GM08714 (cell line): Measurements from ENCODE around the gene CCDC8.

Source experiments
- H3K4me3 ChIP-seq: fragments of 200-500 bp; sonication (Bioruptor generic); 2 replicates; pipeline ENCODE4 v1.5.1; 2014; ENCODE audit warnings: mild to moderate bottlenecking, low read length, inconsistent platforms
- ZNF274 ChIP-seq: IDR thresholded peaks from 2 replicates; pipeline ENCODE4 v1.6.1; 2012; ENCODE audit warnings: mild to moderate bottlenecking, low read depth, low read length

CCDC8 gene

DNA sequence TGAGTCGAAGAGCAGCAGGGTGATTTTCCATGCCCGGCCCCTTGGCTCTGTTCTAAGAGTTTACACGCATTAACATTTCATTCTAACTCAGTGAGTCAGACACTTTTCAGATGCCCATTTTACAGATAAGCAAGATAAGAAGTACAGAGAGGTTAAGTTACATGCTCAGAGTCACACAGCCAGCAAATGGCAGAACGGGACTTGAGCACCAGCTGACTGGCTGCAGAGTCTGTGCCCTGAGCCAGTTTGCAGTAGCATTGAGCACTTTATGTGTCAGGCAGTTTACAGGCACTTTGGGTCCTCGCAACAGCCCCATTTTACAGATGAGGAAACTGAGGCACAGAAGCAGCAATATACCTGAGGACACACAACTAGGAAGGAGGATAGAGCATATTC is 19.0 kb downstream of the CCDC8 start:
- TF ChIP-seq ZNF274: no peak
- H3K4me3 ChIP-seq: no peak overlapping the region

DNA sequence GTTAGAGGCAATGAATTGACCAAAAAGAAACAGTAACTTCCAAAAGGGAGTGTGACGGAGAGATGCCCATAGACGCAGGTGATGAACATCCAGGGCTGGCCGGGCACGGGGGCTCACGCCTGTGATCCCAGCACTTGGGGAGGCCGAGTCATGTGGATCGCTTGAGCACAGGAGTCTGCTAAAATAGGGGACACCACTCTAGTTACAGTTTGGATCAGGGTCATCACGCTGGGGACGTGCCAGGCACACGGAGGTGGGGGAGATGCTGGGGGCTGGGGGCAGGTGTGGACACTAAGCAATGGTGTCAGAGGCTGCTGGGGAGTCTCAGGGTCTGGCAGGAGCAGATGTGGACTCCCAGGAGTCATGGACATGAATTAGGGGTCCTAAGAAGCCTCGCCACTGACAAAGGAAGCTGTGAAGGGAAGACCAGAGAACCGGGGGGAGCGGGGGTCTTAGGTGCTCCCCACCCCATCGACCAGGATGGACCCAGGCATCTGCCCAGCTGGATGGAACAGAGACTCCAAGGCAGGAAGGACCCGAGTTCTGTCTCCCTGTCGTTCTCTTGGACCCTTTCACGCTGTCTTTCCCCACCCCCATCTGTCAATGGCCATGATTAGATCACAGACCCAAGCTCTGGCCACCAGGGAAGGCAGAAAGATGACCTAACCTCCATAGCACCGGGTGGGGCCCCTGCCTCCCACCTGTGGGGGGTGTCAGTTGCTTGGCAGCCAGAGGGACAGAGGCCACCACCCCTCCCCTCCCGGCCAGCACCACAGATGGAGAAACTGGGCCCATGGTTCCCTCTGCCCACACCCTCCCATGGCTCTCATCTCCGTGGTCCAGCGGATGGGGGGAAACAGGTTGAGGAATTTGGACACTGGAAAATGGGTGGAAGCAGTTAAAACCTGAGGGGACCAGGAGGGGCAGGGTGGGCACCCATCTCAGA is 19.6 kb downstream of the CCDC8 start:
- no peak for TF ChIP-seq ZNF274
- H3K4me3 ChIP-seq: no peak overlapping the region

DNA sequence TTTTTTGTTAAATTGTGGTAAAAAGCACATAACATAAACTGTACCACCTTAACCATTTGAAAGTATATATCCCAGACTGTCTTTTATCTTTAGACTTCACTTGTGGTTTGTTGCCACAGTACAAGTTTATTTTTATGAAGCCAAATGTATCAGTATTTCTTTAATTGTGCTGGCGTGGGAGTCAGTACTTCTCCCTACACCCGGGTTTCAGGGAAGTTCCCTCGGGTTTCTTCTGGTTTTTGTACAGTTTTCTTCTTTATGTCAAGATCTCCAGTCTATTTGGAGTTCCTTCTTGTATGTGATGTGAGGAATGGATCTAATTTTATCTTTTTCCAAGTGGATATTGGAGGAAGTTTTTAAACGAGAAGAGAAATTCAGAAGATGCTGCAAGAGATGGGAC is 20.5 kb downstream of the CCDC8 start:
- no peak for TF ChIP-seq ZNF274
- H3K4me3 ChIP-seq: no peak overlapping the region

DNA sequence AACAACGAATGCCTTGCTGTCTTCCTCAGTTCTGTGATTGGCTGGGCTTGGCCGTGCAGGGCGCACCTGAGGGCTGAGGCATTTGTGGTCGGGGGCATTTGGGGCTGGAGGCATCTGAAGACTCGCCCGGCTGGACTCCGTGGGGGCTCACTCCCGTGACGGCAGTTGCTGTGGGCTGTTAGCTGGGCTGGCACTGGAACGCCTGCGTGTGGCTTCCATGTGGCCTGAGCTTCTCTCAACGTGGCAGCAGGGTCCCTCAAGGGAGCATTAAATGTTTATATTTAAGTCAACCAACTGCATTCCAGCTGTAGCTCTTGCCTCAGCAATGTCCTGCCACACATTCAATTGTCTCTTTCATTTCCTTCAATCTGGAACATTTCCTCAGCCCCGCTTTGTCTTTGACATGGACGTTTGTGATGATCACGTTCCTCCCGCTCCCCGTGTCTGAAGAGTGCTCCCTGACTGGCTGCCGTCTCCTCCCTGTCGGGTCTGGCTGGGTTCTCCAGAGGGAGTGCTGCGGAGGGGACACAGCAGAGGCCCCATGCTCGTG is 21.0 kb downstream of the CCDC8 start:
- no peak for TF ChIP-seq ZNF274
- H3K4me3 ChIP-seq: no peak overlapping the region

DNA sequence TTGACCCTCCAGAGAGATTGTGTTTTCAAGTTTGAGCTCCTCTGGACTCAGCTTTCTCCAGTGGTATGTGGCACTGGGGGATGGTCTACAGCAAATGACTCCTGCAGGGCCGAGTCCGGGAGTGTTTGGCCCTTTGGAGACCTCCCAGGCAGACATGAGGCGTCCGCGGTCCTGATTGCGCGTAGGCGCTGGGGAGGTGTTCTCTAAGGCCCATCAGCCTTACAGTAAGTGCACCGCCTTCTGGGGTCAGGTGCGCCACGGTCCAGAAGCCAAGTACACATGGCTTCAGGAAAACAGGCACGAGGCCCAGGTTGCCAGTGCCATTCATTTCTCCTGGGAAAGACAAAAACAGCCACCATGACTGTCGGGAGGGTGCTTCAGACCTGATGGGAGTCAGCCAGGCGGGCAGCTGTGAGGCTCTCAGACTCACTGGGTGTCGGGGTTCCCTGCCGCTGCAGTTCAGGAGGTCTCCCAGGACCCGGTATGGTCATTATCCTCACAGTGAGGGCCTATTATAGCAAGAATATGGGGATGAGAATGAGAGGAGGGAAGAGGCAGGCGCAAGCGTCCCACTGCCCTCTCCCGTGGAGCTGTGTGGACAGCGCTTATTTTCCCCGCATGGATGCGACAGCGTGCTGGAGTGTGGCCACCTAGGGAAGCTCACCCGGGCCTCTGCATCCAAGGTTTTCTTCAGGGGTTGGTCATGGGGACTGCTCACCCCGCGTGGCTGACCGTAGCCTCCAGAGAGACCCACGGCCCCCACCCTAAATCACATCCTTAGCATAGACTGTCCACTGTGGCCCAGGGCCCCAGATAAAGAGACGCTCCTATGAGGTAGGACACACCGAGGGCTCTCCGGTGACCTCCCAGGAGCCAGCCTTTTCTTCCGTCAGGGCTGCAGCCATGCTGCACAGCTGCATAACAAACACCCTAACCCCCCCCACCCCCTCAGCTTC is 21.8 kb downstream of the CCDC8 start:
- no peak overlapping the region for H3K4me3 ChIP-seq
- no peak for TF ChIP-seq ZNF274

DNA sequence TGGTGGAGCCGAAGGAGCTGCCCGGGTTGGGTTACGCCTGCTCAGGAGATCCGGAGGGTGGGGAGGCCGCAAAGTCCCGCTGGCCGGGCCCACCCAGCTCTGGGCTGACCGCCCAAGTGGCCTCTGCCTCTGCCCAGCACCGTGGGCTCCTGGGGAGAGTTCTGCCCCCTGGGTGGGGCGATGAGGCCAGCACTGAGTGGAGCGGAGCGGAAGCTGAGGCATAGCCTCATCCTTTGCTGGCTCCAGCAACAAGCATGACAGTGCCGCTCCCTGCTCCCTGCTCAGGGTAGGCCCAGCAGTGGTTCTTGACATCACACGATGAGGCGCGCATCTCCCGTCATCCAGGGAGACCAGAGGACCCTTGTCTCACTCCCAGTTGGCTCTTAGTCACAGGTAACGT is 22.5 kb downstream of the CCDC8 start:
- no peak overlapping the region for H3K4me3 ChIP-seq
- no peak for TF ChIP-seq ZNF274

DNA sequence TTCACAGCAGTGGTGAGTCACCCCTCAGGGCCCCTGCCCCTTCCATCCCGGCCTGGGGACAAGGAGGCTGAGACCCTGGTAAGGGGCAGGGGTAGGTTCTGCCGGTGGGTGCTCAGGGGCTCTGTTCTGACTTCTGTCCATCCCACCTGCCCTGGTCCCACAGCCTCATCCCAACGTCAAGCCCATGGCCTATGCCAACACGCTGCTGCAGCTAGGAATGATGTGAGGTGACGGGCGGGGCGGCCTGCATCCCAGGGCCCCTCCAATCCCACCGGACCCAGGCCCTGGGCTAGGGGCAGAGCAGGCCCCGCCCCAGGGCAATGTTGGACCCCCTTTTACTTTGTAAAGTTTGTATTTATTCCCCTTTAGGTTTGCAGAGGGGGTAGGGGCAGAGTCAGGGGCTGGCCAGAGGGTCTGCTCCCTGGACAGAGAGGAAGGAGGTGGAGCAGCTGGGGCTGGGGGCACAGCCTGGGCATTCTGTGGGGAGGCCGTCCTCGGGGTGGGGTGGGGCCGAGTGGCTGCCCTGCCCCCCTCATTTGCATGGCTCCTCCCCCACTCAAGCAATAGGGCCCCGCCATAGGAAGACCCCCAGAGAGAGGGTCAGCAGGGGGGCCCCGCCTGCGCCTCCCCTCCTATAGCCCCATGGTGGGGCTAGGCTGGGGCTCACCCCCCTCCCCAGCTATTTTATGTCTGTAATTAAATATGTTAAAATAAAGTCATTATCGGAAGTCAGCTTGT is 23.1 kb downstream of the CCDC8 start:
- TF ChIP-seq ZNF274: no peak
- no peak overlapping the region for H3K4me3 ChIP-seq

DNA sequence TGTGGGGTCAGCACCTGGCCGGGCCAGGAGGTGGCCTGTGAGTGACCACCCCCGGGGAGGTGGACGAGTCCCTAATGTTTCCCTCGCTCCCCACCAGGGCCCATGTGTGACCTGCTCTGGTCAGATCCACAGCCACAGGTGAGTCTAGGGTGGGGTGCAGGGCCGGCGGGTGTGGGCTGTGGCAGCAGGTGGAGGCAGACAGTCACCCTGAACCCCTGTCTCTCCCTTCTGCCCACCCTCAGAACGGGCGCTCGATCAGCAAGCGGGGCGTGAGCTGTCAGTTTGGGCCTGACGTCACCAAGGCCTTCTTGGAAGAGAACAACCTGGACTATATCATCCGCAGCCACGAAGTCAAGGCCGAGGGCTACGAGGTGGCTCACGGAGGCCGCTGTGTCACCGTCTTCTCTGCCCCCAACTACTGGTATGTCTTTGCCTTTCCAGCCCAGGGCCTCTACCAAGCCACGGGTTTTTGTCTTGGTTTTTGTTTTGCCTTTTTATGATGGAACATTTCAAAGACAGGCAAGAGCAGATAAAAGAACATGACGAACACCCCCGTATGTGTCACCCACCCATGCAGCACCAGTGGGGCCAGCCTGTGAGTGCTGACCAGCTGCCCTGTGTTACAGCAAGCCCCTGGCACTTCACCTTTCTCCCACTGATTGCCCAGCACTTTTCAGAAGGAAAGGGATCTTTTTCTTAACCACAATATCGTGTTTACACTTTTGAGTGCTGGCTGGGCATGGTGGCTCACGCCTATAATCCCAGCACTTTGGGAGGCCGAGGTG is 24.9 kb downstream of the CCDC8 start:
- H3K4me3 ChIP-seq: no peak overlapping the region
- TF ChIP-seq ZNF274: no peak

DNA sequence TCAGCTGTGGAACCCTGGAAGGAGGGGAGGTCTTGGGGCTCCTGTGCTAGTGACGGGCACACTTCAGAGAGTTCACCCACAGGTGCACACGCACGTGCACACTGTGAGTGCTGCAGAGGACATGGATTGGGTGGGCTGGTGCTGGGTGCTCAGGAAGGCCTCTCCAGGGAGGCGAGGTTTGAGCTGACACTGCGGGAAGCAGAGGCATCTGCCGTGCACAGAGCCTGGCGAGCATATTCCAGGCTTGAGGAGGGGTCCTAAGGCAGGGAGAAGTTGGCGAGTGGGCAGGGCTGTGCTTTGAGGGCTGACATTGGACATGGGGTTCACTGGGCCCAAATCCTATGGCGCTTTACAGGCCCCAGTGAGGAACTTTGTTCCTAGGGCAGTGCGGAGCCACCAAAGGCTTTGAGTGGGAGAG is 25.6 kb downstream of the CCDC8 start:
- TF ChIP-seq ZNF274: no peak
- H3K4me3 ChIP-seq: no peak overlapping the region

DNA sequence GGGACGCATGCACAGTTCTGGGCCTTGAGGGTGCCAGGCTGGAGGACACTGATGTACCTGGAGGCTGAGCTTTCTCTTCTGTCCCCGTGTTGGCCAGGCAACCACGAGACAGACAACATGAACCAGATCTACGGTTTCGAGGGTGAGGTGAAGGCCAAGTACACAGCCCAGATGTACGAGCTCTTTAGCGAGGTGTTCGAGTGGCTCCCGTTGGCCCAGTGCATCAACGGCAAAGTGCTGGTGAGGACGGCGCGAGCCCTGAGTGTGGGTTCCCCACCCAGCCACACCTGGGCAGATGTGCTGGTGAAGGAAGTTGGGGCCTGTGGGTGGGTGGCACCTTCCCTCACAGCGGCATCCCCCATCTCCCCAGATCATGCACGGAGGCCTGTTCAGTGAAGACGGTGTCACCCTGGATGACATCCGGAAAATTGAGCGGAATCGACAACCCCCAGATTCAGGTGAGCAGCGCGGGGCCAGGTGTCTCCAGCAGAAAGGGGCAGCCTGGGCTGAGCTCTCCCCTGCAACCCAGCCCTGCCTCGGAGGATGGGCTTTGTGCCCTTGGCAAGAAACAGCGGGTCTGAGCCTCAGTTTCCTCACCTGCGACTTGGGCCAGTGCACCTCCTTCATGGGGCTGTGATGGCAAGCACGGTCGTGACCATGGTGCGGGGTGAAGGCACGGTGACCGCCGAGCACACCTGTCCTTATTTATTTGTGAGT is 26.2 kb downstream of the CCDC8 start:
- no peak for TF ChIP-seq ZNF274
- no peak overlapping the region for H3K4me3 ChIP-seq

DNA sequence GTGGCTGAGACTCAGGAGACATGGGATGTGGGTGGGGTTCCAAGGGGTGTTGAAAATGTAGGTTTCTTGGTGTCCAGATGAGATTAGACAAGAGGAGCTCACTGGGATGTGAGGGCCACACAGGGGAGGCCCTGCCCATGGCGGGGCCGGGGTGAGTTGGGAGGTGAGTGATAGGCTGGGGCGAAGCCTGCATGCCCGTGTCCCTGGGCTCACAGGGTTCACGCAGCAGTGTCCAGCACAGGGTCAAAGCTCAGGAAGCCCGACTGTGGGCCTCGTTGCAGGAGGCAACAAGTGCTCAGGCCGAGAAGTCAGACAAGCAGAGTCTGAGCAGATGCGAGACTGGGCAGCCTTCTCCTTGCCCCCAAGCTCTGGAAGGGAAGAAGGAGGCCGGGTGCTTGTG is 27.2 kb downstream of the CCDC8 start:
- no peak overlapping the region for H3K4me3 ChIP-seq
- no peak for TF ChIP-seq ZNF274

DNA sequence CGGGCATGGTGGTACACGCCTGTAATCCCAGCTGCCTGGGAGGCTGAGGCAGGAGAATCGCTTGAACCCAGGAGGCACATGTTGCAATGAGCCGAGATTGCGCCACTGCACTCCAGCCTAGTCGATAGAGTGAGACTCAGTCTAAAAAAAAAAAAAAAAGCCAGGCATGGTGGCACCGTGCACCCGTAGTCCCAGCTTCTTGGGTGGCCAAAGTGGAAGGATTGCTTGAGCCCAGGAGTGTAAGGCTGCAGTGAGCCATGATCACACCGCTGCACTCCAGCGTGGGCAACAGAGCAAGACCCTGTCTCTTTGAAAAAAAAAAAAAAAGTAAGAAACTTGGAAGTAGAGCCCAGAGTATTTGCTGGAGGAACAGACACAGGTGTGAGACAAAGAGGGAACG is 27.7 kb downstream of the CCDC8 start:
- TF ChIP-seq ZNF274: no peak
- no peak overlapping the region for H3K4me3 ChIP-seq

DNA sequence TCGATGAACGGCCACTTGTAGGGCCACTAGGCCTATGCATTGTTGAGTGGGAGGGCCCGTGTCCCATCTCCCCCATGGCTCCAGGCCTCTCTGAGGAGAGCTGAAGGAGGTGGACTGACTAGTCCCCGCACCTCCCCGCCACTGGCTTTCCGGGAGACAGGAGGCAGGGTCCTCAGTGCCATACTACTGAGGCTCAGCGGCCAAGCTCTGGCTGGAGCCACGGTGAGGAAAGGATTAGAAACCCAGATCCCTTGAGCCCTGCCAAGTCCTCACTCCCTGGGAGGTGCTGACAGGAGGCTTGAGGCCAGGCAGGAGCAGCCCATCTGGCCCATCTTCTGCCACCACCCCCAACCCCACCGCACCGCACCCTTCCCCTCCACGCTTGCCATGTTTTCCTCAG is 29.0 kb downstream of the CCDC8 start:
- TF ChIP-seq ZNF274: no peak
- no peak overlapping the region for H3K4me3 ChIP-seq
